GM21390 (cell line): ENCODE results near the gene ST6GAL2.

Experiments
- ATAC-seq: cut with Tn5 transposase; IDR thresholded peaks from one replicate; pipeline ENCODE4 v1.9.1; 2021; ENCODE audit not compliant: unreplicated experiment

ST6GAL2 gene

GRCh38 chr2:106831241-106831640 is 54.7 kb downstream of the ST6GAL2 start:
- ATAC-seq = no peak

- ATAC-seq = no peak
These were observed 55.8 kb downstream of the ST6GAL2 start for GRCh38 chr2:106830191-106830590.

GRCh38 chr2:106828119-106828518 is 57.8 kb downstream of the ST6GAL2 start:
- no peak for ATAC-seq

- ATAC-seq = no peak
These were observed 58.8 kb downstream of the ST6GAL2 start for GRCh38 chr2:106827158-106827557.

GRCh38 chr2:106825161-106825560 is 60.8 kb downstream of the ST6GAL2 start:
- no peak for ATAC-seq

- no peak for ATAC-seq
These were observed 69.0 kb downstream of the ST6GAL2 start for GRCh38 chr2:106816974-106817373.

- ATAC-seq = no peak
These were observed 73.1 kb downstream of the ST6GAL2 start for GRCh38 chr2:106812841-106813240.

GRCh38 chr2:106812383-106812782 is 73.6 kb downstream of the ST6GAL2 start:
- ATAC-seq = no peak

GRCh38 chr2:106805716-106806115 is 80.3 kb downstream of the ST6GAL2 start:
- no peak for ATAC-seq

GRCh38 chr2:106804161-106804560 is 81.8 kb downstream of the ST6GAL2 start:
- no peak for ATAC-seq

- no peak for ATAC-seq
These were observed 84.9 kb downstream of the ST6GAL2 start for GRCh38 chr2:106800976-106801655.

- ATAC-seq = no peak
These were observed 85.8 kb downstream of the ST6GAL2 start for GRCh38 chr2:106800180-106800579.

GRCh38 chr2:106798826-106799552 is 87.0 kb downstream of the ST6GAL2 start:
- no peak for ATAC-seq

- ATAC-seq = no peak
These were observed 88.5 kb downstream of the ST6GAL2 start for GRCh38 chr2:106797494-106797893.

- ATAC-seq = no peak
These were observed 93.3 kb downstream of the ST6GAL2 start for GRCh38 chr2:106792671-106793070.

- no peak for ATAC-seq
These were observed 96.8 kb downstream of the ST6GAL2 start for GRCh38 chr2:106789185-106789584.

GRCh38 chr2:106782681-106783080 is 103.3 kb downstream of the ST6GAL2 start:
- no peak for ATAC-seq

GRCh38 chr2:106781196-106781595 is 104.8 kb downstream of the ST6GAL2 start:
- ATAC-seq = no peak

- no peak for ATAC-seq
These were observed 114.2 kb downstream of the ST6GAL2 start for GRCh38 chr2:106771811-106772210.

- no peak for ATAC-seq
These were observed 115.0 kb downstream of the ST6GAL2 start for GRCh38 chr2:106770986-106771385.

GRCh38 chr2:106764614-106765013 is 121.4 kb downstream of the ST6GAL2 start:
- no peak for ATAC-seq

GRCh38 chr2:106759966-106760365 is 126.0 kb downstream of the ST6GAL2 start:
- no peak for ATAC-seq
